ENCODE data around the gene SMIM1.

SMIM1 gene

DNA sequence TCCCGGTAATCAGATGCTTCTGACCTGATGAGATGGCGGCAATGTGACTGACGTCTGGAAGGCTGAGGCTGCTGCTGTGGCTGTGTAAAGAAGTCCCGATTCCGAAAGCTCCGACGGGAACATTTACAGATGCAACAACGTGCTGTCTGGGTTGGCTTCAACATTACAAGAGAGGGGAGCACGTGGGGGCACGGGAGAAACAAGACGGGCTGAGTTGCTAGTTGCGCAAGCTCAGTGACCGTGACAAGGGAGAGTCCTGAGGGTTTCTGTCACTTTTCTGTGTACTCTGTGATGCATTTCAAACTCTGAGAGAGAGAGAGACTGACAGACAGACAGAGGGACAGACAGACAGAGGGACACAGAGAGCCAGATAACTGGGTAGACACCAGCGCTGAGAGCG lies 49.4 kb downstream of the SMIM1 start:
- DNase-seq (ENCODE audit: low read depth), result no peak

DNA sequence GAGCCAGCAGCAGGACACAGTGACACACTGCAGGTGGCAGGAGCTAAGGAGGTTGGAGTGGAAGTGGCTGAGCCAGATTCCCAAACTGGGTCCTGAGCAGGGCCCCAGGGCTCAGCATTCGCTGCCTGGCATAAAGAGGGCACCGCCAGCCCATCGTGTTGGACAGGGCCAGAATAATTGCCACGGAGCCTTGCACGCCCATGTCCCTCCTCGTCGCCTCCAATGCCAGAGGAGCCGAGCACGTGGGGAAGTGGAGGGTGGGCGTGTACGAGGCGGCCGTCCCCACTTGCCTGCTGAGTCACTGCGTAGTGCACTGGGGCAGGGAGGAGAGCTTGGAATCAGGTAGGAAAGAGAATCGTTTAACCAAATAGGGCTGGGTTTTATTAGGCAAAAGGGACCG lies 49.9 kb downstream of the SMIM1 start:
- DNase-seq (ENCODE audit: low read depth), result no peak

DNA sequence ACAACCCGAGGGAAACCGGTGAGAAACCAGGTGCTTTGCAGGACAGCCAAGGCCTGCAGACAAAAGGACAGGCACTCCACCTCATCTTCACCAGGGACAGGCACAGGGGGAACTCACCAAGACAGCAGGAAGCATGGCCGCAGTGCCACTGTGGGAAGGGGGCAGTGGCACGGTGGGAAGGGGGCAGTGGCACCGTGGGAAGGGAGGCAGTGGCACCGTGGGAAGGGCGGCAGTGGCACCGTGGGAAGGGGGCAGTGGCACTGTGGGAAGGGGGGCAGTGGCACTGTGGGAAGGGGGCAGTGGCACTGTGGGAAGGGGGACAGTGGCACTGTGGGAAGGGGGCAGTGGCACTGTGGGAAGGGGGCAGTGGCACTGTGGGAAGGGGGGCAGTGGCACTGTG lies 52.1 kb downstream of the SMIM1 start:
- no peak for DNase-seq (ENCODE audit: low read depth)

DNA sequence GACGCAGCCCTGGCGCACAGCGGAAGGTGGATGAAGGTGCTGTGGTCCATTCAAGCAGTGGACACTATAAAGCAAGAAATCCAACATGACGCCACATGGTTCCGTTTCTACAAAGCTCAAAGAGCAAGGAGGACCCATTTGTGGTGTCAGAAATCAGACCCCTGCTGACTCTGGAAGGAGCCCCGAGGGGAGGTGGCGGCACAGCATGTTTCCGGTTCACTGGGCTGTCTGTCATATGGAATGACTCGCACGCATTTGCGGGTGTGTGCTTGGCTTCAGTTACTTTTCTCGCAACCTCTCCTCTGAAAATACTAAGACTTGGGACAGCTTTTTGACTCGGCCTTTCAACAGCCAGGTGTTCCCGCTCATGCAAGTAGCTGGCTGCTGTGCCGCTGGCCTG lies 52.8 kb downstream of the SMIM1 start:
- DNase-seq (ENCODE audit: low read depth), result no peak
